ENCODE measurements around the gene OR5D18.
"Not testable (repeated sequence)": the region's sequence is repeated elsewhere in the genome, so short reads cannot be mapped to it uniquely, and the experiment has no call there.

Gene OR5D18

DNA sequence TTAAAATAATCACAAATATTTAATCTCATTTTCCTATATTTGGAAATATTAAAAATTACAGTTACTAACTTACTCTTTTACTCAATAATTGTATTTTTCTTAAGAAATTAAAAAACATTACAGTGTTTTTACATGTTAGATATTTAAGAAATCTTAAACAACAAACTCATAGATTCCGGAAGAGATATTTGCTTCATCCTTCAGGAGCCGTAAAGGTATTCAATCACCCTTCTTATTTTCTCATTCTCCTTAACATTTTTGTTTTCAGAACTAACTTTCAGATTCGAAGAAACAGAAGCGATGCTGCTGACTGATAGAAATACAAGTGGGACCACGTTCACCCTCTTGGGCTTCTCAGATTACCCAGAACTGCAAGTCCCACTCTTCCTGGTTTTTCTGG lies at the start of gene OR5D18:
Gene OR5D18, plus strand, starts transcription at position 301 of the 400 bp plus-strand sequence. Its CDS starts 0 bp downstream, at position 301.
- in situ Hi-C loops (cut with HindIII; ENCODE audit: low sequenced_read_pairs), result no loop called here

DNA sequence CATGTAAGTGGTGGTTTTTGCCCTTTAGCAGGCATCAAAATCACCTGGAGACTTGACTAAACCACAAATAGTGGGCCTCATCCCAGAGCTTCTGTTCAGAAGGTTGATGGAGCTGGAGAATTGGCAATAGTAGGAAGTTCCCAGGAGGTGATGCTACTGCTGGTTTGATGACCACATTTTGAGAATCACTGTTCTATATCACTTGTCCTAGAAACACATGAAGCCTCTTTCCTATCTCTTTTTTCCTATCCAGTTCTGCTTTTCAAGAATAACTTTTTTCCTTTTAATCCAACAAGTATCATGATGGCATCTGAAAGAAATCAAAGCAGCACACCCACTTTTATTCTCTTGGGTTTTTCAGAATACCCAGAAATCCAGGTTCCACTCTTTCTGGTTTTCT lies 46.3 kb upstream of the OR5D18 start, which contains the start of gene OR5D13:
Gene OR5D13, plus strand, starts transcription at position 301 of the 400 bp plus-strand sequence. Its CDS starts 0 bp downstream, at position 301.
- in situ Hi-C loops (cut with HindIII; ENCODE audit: low sequenced_read_pairs), result no loop called here

DNA sequence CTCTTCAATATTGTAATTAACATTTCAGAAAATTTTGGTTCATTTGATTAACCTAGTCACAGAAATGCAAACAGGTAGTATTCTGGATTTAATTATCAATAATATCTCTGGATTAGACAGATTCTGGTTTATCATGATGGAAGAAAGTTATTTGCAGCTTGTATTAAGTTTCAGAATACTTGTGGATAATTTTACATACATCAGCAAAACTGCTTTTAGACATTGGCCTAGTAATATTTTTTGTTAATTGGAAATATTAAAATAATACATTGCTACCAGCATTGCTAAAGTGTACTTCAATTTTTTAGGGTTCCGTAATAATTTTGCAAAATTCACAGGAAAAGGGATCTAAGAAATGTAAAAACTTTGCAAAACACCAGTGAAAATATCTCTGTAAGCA lies 27.8 kb upstream of the OR5D18 start:
- in situ Hi-C loops (cut with HindIII; ENCODE audit: low sequenced_read_pairs), result no loop called here

DNA sequence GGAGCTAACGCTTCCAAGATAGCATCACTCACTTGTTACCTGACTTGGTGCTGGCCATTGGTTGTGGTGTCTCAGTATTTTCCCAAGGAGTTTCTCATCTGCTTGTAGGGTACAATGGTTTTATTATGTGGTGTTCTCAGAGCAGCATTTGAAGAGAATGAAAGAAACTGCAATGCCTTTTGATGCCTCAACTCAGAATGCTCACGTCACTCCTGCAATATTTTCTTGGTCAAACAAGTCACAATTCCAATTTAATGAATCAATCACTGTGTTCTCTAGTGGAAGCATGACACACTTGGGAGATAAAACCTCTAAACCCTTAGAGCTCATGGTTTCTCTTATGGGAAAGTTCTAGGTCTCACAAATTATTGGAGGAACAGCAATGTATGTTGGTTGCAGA lies 26.1 kb upstream of the OR5D18 start:
- in situ Hi-C loops (cut with HindIII; ENCODE audit: low sequenced_read_pairs), result no loop called here

DNA sequence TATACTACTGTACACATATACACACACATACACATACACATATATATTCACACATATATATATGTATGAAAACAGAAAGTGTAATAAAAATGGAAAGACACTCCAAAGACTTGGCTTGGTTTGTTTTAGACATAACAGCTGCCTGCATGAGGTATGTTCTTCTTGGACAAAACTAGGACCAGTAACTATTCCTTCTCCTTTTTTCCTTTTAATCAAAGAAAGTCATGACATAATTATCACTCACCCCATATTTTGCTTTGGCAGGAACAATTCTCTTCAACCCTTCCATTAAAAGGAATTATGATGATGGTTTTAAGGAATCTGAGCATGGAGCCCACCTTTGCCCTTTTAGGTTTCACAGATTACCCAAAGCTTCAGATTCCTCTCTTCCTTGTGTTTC lies 24.2 kb upstream of the OR5D18 start, which contains the start of gene OR5D14:
Gene OR5D14, plus strand, starts transcription at position 301 of the 400 bp plus-strand sequence. Its CDS starts 0 bp downstream, at position 301.
- in situ Hi-C loops (cut with HindIII; ENCODE audit: low sequenced_read_pairs), result no loop called here

DNA sequence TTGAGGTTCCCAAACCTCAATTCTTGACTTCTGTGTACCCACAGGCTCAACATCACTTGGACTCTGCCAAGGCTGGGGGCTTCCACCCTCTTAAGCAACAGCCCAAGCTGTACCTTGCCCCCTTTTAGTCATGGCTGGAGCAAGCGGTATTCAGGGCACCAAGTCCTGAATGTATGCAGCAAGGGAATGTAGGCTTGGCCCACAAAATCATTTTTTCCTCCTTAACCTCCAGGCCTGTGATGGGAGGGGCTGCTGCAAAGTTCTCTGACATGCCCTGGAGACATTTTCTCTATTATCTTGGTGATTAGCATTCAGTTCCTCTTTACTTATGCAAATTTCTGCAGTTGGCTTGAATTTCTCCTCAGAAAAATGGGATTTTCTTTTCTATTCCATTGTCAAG lies 13.2 kb upstream of the OR5D18 start:
- in situ Hi-C loops (cut with HindIII; ENCODE audit: low sequenced_read_pairs), result no loop called here

DNA sequence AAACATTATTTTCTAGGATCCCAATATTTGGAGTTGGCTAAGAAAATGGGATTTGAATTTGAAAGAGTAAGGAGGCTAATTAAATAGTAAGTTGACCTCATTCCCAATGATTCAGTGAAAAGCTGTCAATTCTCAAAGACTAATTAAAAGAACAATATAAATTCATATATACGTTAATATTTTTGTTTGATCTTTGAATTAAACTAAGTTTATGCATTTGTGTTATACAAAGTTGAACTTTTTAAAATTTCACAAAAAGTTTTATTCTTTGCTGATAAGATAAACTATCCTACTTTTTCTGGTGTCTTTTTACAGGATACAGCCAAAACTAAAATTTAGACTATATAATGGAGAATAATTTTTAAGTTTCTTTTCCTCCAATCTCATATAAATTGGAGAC lies 8.4 kb upstream of the OR5D18 start, which contains the start of gene OR5L1:
Gene OR5L1, plus strand, starts transcription at position 301 of the 400 bp plus-strand sequence. CDS start 100 bp downstream, outside the sequence.
- in situ Hi-C loops (cut with HindIII; ENCODE audit: low sequenced_read_pairs), result no loop called here

DNA sequence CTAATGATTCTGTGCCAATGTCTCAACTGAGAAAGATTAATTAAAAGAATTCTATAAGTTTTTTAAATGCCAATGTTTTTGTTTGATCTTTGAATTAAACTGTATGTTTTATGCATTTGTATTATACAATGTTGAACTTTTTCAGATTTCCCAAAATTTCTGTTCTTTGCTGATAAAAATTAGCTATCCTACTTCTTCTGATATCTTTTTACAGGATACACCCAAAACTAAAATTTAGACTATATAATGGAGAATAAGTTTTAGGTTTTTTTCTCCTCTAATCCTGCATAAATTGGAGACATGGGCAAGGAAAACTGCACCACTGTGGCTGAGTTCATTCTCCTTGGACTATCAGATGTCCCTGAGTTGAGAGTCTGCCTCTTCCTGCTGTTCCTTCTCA lies 7.5 kb downstream of the OR5D18 start, which contains the start of gene OR5L2:
Gene OR5L2, plus strand, starts transcription at position 301 of the 400 bp plus-strand sequence. Its CDS starts 0 bp downstream, at position 301.
- in situ Hi-C loops (cut with HindIII; ENCODE audit: low sequenced_read_pairs), result no loop called here

DNA sequence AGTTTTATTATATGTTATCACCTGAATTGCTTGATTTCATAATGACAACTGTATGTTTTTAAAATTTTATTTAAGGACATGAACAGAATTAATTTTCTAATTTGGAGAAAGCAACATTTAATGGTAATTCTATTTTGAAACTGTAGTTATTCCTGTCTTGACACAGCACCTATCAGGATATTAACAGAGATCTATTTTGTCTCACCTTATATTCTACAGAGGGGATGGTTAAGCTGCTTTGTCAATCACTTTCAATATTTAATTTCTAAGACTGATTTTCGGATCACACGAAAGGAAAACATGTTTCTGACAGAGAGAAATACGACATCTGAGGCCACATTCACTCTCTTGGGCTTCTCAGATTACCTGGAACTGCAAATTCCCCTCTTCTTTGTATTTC lies 19.0 kb downstream of the OR5D18 start, which contains the start of gene OR5D16:
Gene OR5D16, plus strand, starts transcription at position 301 of the 400 bp plus-strand sequence. Its CDS starts 0 bp downstream, at position 301.
- in situ Hi-C loops (cut with HindIII; ENCODE audit: low sequenced_read_pairs), result no loop called here

DNA sequence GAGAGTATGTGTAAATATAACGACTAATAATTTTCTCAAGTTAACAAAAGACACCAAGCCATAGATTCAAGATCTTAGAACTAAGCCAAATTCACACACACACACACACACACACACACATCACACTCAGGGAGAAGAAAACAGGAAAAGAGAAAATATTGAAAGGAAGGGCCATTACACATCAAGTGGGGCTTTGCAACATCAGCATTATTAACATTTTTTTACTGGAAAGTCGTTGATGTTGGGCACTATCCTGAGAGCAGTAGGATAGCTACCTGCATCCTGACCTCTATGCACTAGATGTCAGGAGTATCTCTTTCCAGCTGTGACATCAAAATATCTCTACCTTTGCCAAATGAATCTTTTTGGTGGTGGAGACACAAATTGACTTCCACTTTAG lies 28.0 kb downstream of the OR5D18 start:
- in situ Hi-C loops (cut with HindIII; ENCODE audit: low sequenced_read_pairs), result no loop called here

DNA sequence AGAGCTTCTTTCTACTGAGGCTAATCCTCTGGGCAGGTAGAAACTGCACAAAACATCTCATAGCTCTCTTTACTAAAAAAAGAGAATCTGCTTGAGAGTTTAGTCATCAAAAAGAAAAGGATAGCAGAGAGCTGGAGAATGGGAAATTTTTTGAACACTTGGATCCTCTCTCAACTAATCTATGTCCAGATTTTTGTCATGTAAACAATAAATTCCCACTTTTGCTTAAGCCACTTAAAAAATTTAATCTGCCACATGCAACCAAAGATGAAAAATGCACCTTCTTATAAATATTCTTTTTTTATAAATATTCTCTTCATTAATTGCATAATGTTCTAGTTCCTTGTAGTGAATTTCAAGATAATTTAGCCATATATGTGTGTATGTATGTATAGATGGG lies 29.6 kb downstream of the OR5D18 start:
- in situ Hi-C loops (cut with HindIII; ENCODE audit: low sequenced_read_pairs), result no loop called here

DNA sequence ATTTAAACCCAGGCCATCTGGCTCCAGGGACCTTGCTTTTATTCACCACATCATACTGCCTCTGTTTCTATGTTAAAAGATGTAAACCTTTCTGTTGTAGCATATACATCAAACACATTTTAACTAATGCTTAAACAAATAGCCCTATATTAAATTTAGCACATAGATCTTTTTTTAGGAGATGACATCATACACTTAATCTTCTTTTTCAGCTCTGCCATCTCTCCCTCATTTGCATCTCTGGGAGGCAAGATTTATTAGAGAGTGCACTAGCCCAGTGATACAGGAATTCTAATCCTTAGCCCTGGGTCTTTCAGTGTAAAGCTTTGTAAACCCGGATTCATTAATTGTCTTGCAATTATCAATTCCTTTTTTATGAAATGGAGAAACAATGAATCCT lies 32.7 kb downstream of the OR5D18 start:
- in situ Hi-C loops (cut with HindIII; ENCODE audit: low sequenced_read_pairs), result no loop called here

DNA sequence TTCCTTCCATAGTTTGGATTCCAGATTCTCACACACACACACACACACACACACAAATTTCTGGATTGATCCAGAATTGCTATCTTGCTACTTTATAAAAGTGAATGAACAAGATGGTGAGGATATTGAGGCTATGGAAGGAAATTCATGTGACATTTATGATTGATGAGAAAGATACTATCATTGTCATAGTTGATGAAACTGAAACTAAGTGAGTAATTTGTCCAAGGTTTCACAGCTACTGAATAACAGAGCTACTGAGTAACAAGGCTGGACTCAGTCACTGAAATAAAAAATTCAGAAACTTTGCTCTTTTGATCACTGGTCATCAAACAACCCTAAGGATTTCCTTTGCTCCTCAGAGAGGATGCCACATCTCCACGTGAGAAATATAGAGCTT lies 35.3 kb downstream of the OR5D18 start:
- in situ Hi-C loops (cut with HindIII; ENCODE audit: low sequenced_read_pairs), result no loop called here

DNA sequence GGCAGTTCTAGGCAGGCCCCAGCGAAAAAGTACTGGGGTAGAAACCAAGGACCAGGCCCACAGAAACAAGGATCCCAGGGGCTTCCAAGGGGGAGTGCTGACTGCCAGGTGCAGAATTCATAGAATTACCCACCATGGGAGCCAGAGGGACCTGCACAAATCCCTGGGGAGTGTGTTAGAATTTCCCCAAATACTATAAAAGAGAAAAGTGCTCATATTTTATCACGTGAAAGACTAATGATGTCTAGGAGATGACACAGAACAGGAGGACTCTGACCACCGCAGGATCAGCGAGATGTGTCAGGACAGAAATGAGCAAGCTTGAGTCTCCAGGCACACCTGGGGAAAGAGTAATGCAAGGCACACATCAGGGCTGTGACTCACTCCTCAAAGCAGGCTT lies 47.9 kb downstream of the OR5D18 start:
- in situ Hi-C loops (cut with HindIII; ENCODE audit: low sequenced_read_pairs), result not testable (repeated sequence)

Measured in DLD1 (cell line).